Ovary (tissue), 3 donors: ENCODE measurements around the gene RAPGEF6.

Experiments used
- CTCF ChIP-seq, 3 donors: fragments of 450-650 bp in 2 of 3; fragments of 200-600 bp in 1 of 3; IDR thresholded peaks; one replicate each; pipeline versions ENCODE4 v1.5.1 to v1.8.0; 2016 to 2022; ENCODE audit warnings: antibody characterized with exemption in 3 of 3, mild to moderate bottlenecking in 1 of 3
- EP300 ChIP-seq: sonication (generic); formaldehyde crosslinking; IDR thresholded peaks from one replicate; pipeline ENCODE4 v1.6.1; 2017; ENCODE audit warnings: antibody characterized with exemption
- POLR2A ChIP-seq: fragments of 450-650 bp; IDR thresholded peaks from one replicate; pipeline ENCODE4 v1.6.1; 2017; ENCODE audit warnings: antibody characterized with exemption, mild to moderate bottlenecking, moderate library complexity
- donor health status: DM: no; HTN: no; CAD: no.

GRCh38 chr5:131496400-131496713, 138.7 kb downstream of the RAPGEF6 start:
- TF ChIP-seq CTCF (IDR thresholded peaks at IDR 0.05) = no peak
- TF ChIP-seq POLR2A = no peak
- no peak for TF ChIP-seq EP300
